ENCODE results near the gene DNAH2. TPM values are rescaled to one million over a fixed set of nuclear protein-coding genes. Genes with fewer than 3 reads are reported as not detected.

DNAH2 gene
- total and polyA plus RNA-seq, 2 of the 4 experiments (the other 2 are of a cell fraction): under 0.01 to 0.02 TPM

DNA sequence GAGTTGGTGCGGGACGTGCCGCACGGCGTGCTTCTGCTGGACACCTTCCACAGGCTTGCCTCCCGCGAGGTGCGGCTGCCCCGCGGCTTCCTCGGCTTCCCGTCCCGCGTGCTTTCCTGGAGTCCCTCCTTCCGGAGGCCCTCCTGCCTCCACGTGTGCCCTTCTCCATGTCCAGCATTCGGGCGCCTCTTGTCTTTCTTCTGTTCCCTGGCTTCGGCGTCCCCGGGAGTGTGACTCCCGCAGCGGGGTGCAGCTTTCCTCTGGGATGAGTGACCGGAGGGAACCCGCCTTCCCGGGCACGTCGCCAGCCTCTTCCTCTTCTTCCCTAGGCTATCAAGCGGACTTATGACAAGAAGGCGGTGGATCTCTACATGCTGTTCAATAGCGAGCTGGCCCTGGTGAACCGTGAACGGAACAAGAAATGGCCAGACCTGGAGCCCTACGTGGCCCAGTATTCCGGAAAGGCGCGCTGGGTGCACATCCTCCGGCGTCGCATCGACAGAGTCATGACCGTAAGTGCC, 23.0 kb downstream of the DNAH2 start:
- Histone ChIP-seq H3K4me3 (ENCODE audit: insufficient read depth, low read depth, low read length) (no peak overlapping the region), H3K4me1 (ENCODE audit: control insufficient read depth, insufficient read depth, low read length) (peaks cover 5% of the 10 kb centered on the region; the same call in 1 of the 2 replicates), H2BK20ac (ENCODE audit: low read depth, low read length) (no peak overlapping the region), H3K56ac (ENCODE audit: extremely low read depth, insufficient read depth, low read length) (no peak overlapping the region), H4K20me1 (ENCODE audit: insufficient read depth, low read length) (no peaks in the 10 kb centered on the region), H4K91ac (ENCODE audit: insufficient read depth, low read depth, low read length) (no peak overlapping the region), H2BK120ac (ENCODE audit: low read depth, low read length) (no peak overlapping the region), H2BK15ac (ENCODE audit: low read depth, low read length) (no peak overlapping the region), H4K5ac (ENCODE audit: low read depth, low read length) (no peak overlapping the region), H3K36me3 (ENCODE audit: control insufficient read depth, insufficient read depth, low read length) (no peaks in the 10 kb centered on the region), H2AK9ac (replicated peaks; ENCODE audit: low read depth, low read length, poor library complexity) (peak overlapping the region; percentile 66), H3K9me1 (ENCODE audit: insufficient read depth, low read length) (no peaks in the 10 kb centered on the region), H3K79me1 (ENCODE audit: low read depth in 1 of 2, low read length in 2 of 2) (no peaks in the 10 kb centered on the region), H2AFZ (replicated peaks; ENCODE audit: low read length, poor library complexity) (peak overlapping the region; percentile 65), H3K18ac (ENCODE audit: low read depth, low read length) (no peak overlapping the region), H2AK5ac (ENCODE audit: low read depth, low read length) (no peak overlapping the region), H3K4me2 (ENCODE audit: low read depth, low read length) (no peak overlapping the region), H3K4ac (ENCODE audit: low read depth, low read length) (no peak overlapping the region), H3K27me3 (ENCODE audit: control insufficient read depth, insufficient read depth, low read length) (peaks cover 43% of the 10 kb centered on the region), H3K27ac (ENCODE audit: insufficient read depth, low read length) (no peak overlapping the region), H4K8ac (ENCODE audit: low read depth in 2 of 2, low read length in 2 of 2) (no peak overlapping the region), H3K23ac (ENCODE audit: low read depth, low read length) (no peak overlapping the region), H3K9ac (ENCODE audit: low read depth, low read length) (no peak overlapping the region), H3K14ac (replicated peaks; ENCODE audit: low read depth, low read length) (no peak overlapping the region), H2BK5ac (ENCODE audit: low read depth, low read length, poor library complexity, severe bottlenecking) (no peak overlapping the region), H3K9me3 (ENCODE audit: control insufficient read depth, insufficient read depth, low read length) (no peaks in the 10 kb centered on the region)
- DNase-seq: no peak
- WGBS, 2 experiments (ENCODE audit: extremely low coverage in 2 of 2, insufficient read length in 1 of 2): 47% methylated on average over 23 of the region's 42 CpGs; no CpG with 5 or more reads in 1 of the 2 experiments
- TF ChIP-seq RAD21 (IDR thresholded peaks at IDR 0.05; ENCODE audit: low read length) (no peak), SMC3 (IDR thresholded peaks at IDR 0.05; ENCODE audit: low read depth, low read length) (no peak), RCOR1 (IDR thresholded peaks at IDR 0.05; ENCODE audit: insufficient replicate concordance, low read length) (no peak), MXI1 (IDR thresholded peaks at IDR 0.05; ENCODE audit: borderline replicate concordance, low read depth, low read length) (no peak), BHLHE40 (IDR thresholded peaks at IDR 0.05; ENCODE audit: low read depth, low read length) (no peak), CEBPB (IDR thresholded peaks at IDR 0.05; ENCODE audit: low read depth, low read length) (no peak), POLR2A (IDR thresholded peaks at IDR 0.05; ENCODE audit: low read depth, low read length) (no peak), FOS (IDR thresholded peaks at IDR 0.05; ENCODE audit: low read depth, low read length) (no peak), RFX5 (IDR thresholded peaks at IDR 0.05; ENCODE audit: low read depth, low read length) (no peak), NFE2L2 (IDR thresholded peaks at IDR 0.05; ENCODE audit: low read depth, low read length) (no peak), CHD1 (IDR thresholded peaks at IDR 0.05; ENCODE audit: low read depth, low read length) (no peak), MAZ (IDR thresholded peaks at IDR 0.05; ENCODE audit: borderline replicate concordance, low read depth, low read length) (no peak)
- TF ChIP-seq, protein P1, sequence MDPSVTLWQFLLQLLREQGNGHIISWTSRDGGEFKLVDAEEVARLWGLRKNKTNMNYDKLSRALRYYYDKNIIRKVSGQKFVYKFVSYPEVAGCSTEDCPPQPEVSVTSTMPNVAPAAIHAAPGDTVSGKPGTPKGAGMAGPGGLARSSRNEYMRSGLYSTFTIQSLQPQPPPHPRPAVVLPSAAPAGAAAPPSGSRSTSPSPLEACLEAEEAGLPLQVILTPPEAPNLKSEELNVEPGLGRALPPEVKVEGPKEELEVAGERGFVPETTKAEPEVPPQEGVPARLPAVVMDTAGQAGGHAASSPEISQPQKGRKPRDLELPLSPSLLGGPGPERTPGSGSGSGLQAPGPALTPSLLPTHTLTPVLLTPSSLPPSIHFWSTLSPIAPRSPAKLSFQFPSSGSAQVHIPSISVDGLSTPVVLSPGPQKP (IDR thresholded peaks at IDR 0.05; ENCODE audit: borderline replicate concordance, low read depth, low read length): no peak
- TF ChIP-seq, protein P2, sequence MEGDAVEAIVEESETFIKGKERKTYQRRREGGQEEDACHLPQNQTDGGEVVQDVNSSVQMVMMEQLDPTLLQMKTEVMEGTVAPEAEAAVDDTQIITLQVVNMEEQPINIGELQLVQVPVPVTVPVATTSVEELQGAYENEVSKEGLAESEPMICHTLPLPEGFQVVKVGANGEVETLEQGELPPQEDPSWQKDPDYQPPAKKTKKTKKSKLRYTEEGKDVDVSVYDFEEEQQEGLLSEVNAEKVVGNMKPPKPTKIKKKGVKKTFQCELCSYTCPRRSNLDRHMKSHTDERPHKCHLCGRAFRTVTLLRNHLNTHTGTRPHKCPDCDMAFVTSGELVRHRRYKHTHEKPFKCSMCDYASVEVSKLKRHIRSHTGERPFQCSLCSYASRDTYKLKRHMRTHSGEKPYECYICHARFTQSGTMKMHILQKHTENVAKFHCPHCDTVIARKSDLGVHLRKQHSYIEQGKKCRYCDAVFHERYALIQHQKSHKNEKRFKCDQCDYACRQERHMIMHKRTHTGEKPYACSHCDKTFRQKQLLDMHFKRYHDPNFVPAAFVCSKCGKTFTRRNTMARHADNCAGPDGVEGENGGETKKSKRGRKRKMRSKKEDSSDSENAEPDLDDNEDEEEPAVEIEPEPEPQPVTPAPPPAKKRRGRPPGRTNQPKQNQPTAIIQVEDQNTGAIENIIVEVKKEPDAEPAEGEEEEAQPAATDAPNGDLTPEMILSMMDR (conservative IDR thresholded peaks at IDR 0.05; ENCODE audit: low read depth, low read length): no peak
- TF ChIP-seq, protein P3, sequence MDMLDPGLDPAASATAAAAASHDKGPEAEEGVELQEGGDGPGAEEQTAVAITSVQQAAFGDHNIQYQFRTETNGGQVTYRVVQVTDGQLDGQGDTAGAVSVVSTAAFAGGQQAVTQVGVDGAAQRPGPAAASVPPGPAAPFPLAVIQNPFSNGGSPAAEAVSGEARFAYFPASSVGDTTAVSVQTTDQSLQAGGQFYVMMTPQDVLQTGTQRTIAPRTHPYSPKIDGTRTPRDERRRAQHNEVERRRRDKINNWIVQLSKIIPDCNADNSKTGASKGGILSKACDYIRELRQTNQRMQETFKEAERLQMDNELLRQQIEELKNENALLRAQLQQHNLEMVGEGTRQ (IDR thresholded peaks at IDR 0.05; ENCODE audit: low read depth, low read length): no peak
- intact Hi-C loops (cut with micrococcal nuclease): loop anchor here (5.0 kb wide), 1 partner anchor 157 kb away; no protein-coding TSS in a partner anchor
- no TSS peak for BruUV-seq (replicated peaks)
- in situ Hi-C loops (cut with MboI; ENCODE audit: low sequenced_read_pairs): loop anchor here (5.0 to 25.0 kb wide), 3 partner anchors 42 to 247 kb away; no protein-coding TSS in a partner anchor
- dilution Hi-C loops (cut with HindIII; ENCODE audit: low sequenced_read_pairs, unreplicated experiment): no loop called here
- POLR2A ChIA-PET (ENCODE audit: unreplicated experiment): no interaction called here
- CTCF ChIA-PET: no interaction called here
- ATAC-seq (ENCODE audit: low read depth): no peak
